ENCODE data around the gene NPBWR2.

Gene NPBWR2

GRCh38 chr20:64078934-64079272 lies 28.5 kb downstream of the NPBWR2 start:
- H3K27ac ChIP-seq = peak overlapping the region; percentile 91
- TF ChIP-seq, protein P1, sequence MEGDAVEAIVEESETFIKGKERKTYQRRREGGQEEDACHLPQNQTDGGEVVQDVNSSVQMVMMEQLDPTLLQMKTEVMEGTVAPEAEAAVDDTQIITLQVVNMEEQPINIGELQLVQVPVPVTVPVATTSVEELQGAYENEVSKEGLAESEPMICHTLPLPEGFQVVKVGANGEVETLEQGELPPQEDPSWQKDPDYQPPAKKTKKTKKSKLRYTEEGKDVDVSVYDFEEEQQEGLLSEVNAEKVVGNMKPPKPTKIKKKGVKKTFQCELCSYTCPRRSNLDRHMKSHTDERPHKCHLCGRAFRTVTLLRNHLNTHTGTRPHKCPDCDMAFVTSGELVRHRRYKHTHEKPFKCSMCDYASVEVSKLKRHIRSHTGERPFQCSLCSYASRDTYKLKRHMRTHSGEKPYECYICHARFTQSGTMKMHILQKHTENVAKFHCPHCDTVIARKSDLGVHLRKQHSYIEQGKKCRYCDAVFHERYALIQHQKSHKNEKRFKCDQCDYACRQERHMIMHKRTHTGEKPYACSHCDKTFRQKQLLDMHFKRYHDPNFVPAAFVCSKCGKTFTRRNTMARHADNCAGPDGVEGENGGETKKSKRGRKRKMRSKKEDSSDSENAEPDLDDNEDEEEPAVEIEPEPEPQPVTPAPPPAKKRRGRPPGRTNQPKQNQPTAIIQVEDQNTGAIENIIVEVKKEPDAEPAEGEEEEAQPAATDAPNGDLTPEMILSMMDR (conservative IDR thresholded peaks at IDR 0.05) = no peak

DNA sequence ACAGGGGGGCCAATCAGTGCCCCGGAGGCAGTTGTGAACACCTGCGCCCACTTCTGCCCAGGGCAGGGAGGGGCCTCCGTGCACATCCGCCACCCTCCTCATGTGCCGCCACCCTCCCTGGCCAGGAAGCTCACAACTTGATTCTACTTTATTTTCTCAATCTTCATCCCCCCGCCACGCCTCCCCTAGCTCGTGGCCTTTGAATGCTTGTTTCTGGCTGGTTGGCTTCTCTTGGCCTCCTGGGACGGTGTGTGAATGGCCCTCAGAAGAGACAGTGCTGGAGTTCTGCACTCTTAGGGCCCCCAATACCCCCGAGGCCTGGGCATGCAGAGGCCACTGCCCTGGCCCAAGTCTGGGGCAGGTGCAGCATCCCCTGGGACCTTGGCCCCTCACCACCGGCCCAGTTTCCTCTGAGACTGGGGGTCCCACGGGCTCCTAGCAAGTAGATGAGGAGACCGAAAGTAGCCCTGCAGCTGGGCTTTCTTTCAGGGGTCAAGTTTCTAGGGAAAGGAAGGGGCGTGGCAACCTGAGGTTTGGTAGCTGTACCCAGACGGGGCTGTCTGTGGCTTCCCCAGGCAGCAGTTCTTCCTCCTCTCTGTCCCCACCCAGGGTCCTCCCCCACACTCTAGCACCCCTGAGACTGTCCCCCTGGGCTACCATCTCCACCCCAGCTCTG lies 29.4 kb downstream of the NPBWR2 start:
- H3K27ac ChIP-seq = peak overlapping the region; percentile 91; the same call in 1 of the 2 replicates
- TF ChIP-seq, protein P1 (conservative IDR thresholded peaks at IDR 0.05) = no peak

GRCh38 chr20:64077541-64077875 lies 29.9 kb downstream of the NPBWR2 start:
- TF ChIP-seq, protein P1 (conservative IDR thresholded peaks at IDR 0.05) = no peak
- no peak overlapping the region for H3K27ac ChIP-seq

DNA sequence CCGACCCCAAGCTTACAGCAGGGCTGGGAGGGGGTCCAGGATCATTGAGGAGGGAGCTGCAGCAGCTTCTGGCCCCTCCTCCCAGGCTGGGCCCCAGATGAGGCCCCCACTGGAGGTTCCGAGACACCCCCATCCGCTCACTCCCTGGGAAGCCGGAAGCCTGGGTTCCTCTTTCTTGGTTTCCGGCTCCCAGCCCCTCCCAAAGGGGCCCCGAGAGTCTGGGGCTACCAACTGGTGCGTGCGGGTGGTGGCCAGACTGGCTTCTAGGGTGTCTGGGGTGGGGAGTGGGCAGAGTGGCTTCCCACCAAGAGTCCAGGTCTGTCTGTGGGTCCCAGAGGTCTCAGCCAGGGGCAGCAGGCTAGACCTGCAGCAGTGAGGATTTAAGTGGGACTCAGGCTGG lies 30.3 kb downstream of the NPBWR2 start:
- TF ChIP-seq, protein P1 (conservative IDR thresholded peaks at IDR 0.05) = no peak

DNA sequence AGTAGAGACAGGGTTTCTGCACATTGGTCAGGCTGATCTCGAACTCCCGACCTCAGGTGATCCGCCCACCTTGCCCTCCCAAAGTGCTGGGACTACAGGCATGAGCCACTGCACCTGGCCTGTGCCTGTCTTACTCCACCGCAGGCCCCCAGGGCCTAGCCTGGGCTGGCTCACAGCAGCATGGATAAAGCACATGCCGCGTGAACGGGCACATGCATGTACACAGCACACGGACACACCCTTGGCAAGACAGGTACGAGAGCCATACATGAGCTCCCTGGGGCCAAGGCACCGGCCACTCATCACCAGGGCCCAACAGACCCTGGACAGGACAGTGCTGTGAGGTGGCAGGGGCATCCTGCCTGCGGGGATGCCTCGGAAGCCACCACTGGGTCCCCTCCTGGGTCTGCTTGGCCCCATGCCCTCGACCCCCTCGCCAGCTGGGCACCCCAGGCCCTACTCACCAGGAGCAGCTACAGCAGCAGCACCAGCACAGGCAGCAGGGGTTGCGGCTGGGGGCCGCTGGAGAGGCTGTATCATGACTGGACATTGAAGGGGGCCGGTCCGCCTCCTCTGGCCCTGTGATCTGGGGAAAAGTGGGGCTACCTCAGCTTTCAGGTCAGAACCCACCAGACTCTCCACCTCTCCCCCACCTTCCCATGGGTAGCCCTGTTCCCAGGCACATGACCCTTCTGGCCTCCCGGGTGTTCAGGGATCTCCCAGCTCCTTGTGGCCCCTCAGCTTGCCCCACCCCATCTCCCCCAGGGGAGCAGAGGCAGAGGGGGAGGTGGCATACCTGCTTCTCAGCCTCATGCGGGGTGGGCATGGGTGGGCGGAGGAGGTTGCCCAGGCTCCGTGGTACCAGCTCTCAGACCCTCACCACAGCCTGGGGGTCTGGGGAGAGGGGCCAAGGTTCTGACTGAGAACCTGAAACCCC lies 31.0 kb downstream of the NPBWR2 start:
- TF ChIP-seq, protein P1 (conservative IDR thresholded peaks at IDR 0.05) = no peak
- H3K27ac ChIP-seq = no peak overlapping the region

More for the DNA sequence above, 30.3 kb downstream of the NPBWR2 start:
- H3K27ac ChIP-seq = no peak overlapping the region

DNA sequence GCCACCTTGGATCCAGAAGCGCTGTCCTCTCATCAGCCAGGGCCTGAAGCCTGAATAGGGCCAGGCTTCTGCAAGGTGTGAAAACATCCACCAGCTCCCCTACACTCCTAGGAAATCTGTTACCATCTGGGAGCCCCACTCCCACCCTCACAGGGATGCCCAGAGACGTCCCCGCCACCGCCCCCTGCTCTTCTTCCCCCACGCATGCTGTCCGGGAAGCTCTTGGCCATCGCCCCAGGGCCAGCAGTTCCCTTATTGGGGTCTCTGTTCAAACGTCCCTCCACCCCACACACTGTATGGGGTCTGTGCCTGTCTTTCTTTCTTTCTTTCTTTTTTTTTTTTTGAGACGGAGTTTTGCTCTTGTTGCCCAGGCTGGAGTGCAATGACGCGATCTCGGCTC lies 31.8 kb downstream of the NPBWR2 start:
- TF ChIP-seq, protein P1 (conservative IDR thresholded peaks at IDR 0.05) = no peak
- no peak overlapping the region for H3K27ac ChIP-seq

DNA sequence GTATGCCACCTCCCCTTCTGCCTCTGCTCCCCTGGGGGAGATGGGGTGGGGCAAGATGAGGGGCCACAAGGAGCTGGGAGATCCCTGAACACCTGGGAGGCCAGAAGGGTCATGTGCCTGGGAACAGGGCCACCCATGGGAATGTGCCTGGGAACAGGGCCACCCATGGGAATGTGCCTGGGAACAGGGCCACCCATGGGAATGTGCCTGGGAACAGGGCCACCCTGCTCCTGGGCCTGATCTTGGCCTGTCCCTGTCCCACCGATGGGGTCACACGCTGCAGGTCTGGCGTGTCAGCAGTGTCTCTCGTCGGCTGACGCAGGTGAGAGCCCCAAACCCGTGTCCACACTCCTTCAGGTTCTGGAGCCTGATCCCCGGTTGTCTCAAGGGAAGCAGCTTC lies 32.4 kb downstream of the NPBWR2 start:
- H3K27ac ChIP-seq = no peak overlapping the region
- TF ChIP-seq, protein P1 (conservative IDR thresholded peaks at IDR 0.05) = no peak
